ENCODE results near the gene LRMDA.

GRCh38 chr10:75398200-75398691 is 33.2 kb upstream of the LRMDA start:
- TF ChIP-seq POLR2AphosphoS5 (IDR thresholded peaks at IDR 0.05) (no peak), CTCF (IDR thresholded peaks at IDR 0.05) (no peak), POLR2A (IDR thresholded peaks at IDR 0.05) (no peak), EP300 (IDR thresholded peaks at IDR 0.05; ENCODE audit: low read depth) (no peak)

Data from transverse colon (tissue), 4 donors.